ENCODE results near the gene MPPE1. TPM values are rescaled to one million over a fixed set of nuclear protein-coding genes. Genes with fewer than 3 reads are reported as not detected.

The MPPE1 gene
- total RNA-seq, 1 donor from 2014 or later, result 29.4 TPM

- TF ChIP-seq EZH2 (IDR thresholded peaks at IDR 0.05; ENCODE audit: insufficient read depth, low read length) (no peak), CTCF (IDR thresholded peaks at IDR 0.05; ENCODE audit: insufficient read depth, low read depth, low read length) (no peak)
- no peaks in the 10 kb centered on the region for H3K4me1 ChIP-seq (ENCODE audit: insufficient read depth, low read length)
- peaks cover 5% of the 10 kb centered on the region for H3K27me3 Mint-ChIP-seq (ENCODE audit: low read depth, unreplicated experiment)
- peaks cover 17% of the 10 kb centered on the region for H3K36me3 Mint-ChIP-seq (ENCODE audit: low read depth, unreplicated experiment)
- H3K36me3 ChIP-seq (ENCODE audit: insufficient read depth, low read length), result no peaks in the 10 kb centered on the region
- no peak overlapping the region for H3K4me2 ChIP-seq (ENCODE audit: low read length)
- no peaks in the 10 kb centered on the region for H3K79me2 ChIP-seq (ENCODE audit: insufficient read depth, low read length)
- no peak overlapping the region for H3K27ac ChIP-seq (ENCODE audit: low read depth, low read length)
- no peak overlapping the region for H2AFZ ChIP-seq (ENCODE audit: low read depth, low read length)
- FAIRE-seq, result no peak
- H3K27ac Mint-ChIP-seq (ENCODE audit: unreplicated experiment), result no peak overlapping the region
- H4K20me1 ChIP-seq (ENCODE audit: insufficient read depth, low read length), result no peaks in the 10 kb centered on the region
- H3K27me3 ChIP-seq (ENCODE audit: insufficient read depth, low read length), result no peaks in the 10 kb centered on the region
- no peak for DNase-seq (ENCODE audit: low read depth)
- no peak overlapping the region for H3K4me3 Mint-ChIP-seq (ENCODE audit: unreplicated experiment)
- H3K4me3 ChIP-seq (ENCODE audit: insufficient read depth, low read depth, low read length), result no peak overlapping the region
- no peak overlapping the region for H3K9ac ChIP-seq (ENCODE audit: low read length)
- no peaks in the 10 kb centered on the region for H3K4me1 Mint-ChIP-seq (ENCODE audit: low read depth, unreplicated experiment)
- peaks cover 11% of the 10 kb centered on the region for H3K9me3 Mint-ChIP-seq (ENCODE audit: unreplicated experiment)
- H3K9me3 ChIP-seq (ENCODE audit: insufficient read depth, low read depth, low read length), result no peaks in the 10 kb centered on the region
Observed at GRCh38 chr18:11877497-11878135, 30.5 kb downstream of the MPPE1 start.

GRCh38 chr18:11874676-11875075, 33.4 kb downstream of the MPPE1 start:
- Histone ChIP-seq H3K9me3 (ENCODE audit: insufficient read depth, low read depth, low read length) (no peaks in the 10 kb centered on the region), H3K4me3 (ENCODE audit: insufficient read depth, low read depth, low read length) (no peak overlapping the region), H3K9ac (ENCODE audit: low read length) (no peak overlapping the region), H3K27ac (ENCODE audit: low read depth, low read length) (no peak overlapping the region), H3K79me2 (ENCODE audit: insufficient read depth, low read length) (no peaks in the 10 kb centered on the region), H3K36me3 (ENCODE audit: insufficient read depth, low read length) (no peaks in the 10 kb centered on the region), H3K4me2 (ENCODE audit: low read length) (no peak overlapping the region), H3K27me3 (ENCODE audit: insufficient read depth, low read length) (no peaks in the 10 kb centered on the region), H3K4me1 (ENCODE audit: insufficient read depth, low read length) (no peaks in the 10 kb centered on the region), H4K20me1 (ENCODE audit: insufficient read depth, low read length) (no peaks in the 10 kb centered on the region), H2AFZ (ENCODE audit: low read depth, low read length) (no peak overlapping the region)
- FAIRE-seq (no peak), DNase-seq (ENCODE audit: low read depth) (no peak)
- Mint-ChIP-seq H3K9me3 (ENCODE audit: unreplicated experiment) (peaks cover 11% of the 10 kb centered on the region), H3K36me3 (ENCODE audit: low read depth, unreplicated experiment) (peaks cover 13% of the 10 kb centered on the region), H3K4me3 (ENCODE audit: unreplicated experiment) (no peak overlapping the region), H3K27me3 (ENCODE audit: low read depth, unreplicated experiment) (peaks cover 5% of the 10 kb centered on the region), H3K4me1 (ENCODE audit: low read depth, unreplicated experiment) (no peaks in the 10 kb centered on the region), H3K27ac (ENCODE audit: unreplicated experiment) (no peak overlapping the region)
- TF ChIP-seq EZH2 (IDR thresholded peaks at IDR 0.05; ENCODE audit: insufficient read depth, low read length) (no peak), CTCF (IDR thresholded peaks at IDR 0.05; ENCODE audit: insufficient read depth, low read depth, low read length) (no peak)

GRCh38 chr18:11873670-11874340, 34.3 kb downstream of the MPPE1 start:
- no peaks in the 10 kb centered on the region for H3K4me1 ChIP-seq (ENCODE audit: insufficient read depth, low read length)
- TF ChIP-seq CTCF (IDR thresholded peaks at IDR 0.05; ENCODE audit: insufficient read depth, low read depth, low read length), result no peak
- no peak for TF ChIP-seq EZH2 (IDR thresholded peaks at IDR 0.05; ENCODE audit: insufficient read depth, low read length)

More at GRCh38 chr18:11873670-11874340, 34.3 kb downstream of the MPPE1 start:
- Mint-ChIP-seq H3K36me3 (ENCODE audit: low read depth, unreplicated experiment) (peaks cover 13% of the 10 kb centered on the region), H3K9me3 (ENCODE audit: unreplicated experiment) (peaks cover 8% of the 10 kb centered on the region), H3K4me3 (ENCODE audit: unreplicated experiment) (no peak overlapping the region), H3K27me3 (ENCODE audit: low read depth, unreplicated experiment) (peaks cover 5% of the 10 kb centered on the region), H3K27ac (ENCODE audit: unreplicated experiment) (no peak overlapping the region), H3K4me1 (ENCODE audit: low read depth, unreplicated experiment) (no peaks in the 10 kb centered on the region)
- no peak overlapping the region for H3K4me2 ChIP-seq (ENCODE audit: low read length)
- no peaks in the 10 kb centered on the region for H4K20me1 ChIP-seq (ENCODE audit: insufficient read depth, low read length)
- FAIRE-seq (no peak), DNase-seq (ENCODE audit: low read depth) (no peak)
- no peak overlapping the region for H2AFZ ChIP-seq (ENCODE audit: low read depth, low read length)
- H3K27ac ChIP-seq (ENCODE audit: low read depth, low read length), result no peak overlapping the region
- no peaks in the 10 kb centered on the region for H3K36me3 ChIP-seq (ENCODE audit: insufficient read depth, low read length)
- H3K4me3 ChIP-seq (ENCODE audit: insufficient read depth, low read depth, low read length), result no peak overlapping the region
- H3K27me3 ChIP-seq (ENCODE audit: insufficient read depth, low read length), result no peaks in the 10 kb centered on the region
- no peak overlapping the region for H3K9ac ChIP-seq (ENCODE audit: low read length)
- H3K79me2 ChIP-seq (ENCODE audit: insufficient read depth, low read length), result no peaks in the 10 kb centered on the region
- H3K9me3 ChIP-seq (ENCODE audit: insufficient read depth, low read depth, low read length), result no peaks in the 10 kb centered on the region

Measured in astrocyte (in vitro differentiated cells and primary cell).